K562 (cell line): ENCODE measurements around the gene RALB. TPM values are rescaled to one million over a fixed set of nuclear protein-coding genes. Genes with fewer than 3 reads are reported as not detected.

Experiments
- ARHGAP35 ChIP-seq: fragments of 450-650 bp; IDR thresholded peaks from 2 replicates; pipeline ENCODE4 v1.6.1; 2018; ENCODE audit not compliant: partially characterized antibody
- BRCA1 ChIP-seq, 2 experiments: fragments of 450-650 bp in 1 of 2; sonication (generic) in 1 of 2; formaldehyde crosslinking in 1 of 2; IDR thresholded peaks; 2 replicates each; pipeline versions ENCODE4 v1.5.0 to v1.6.1; 2017 to 2020; ENCODE audit warnings: mild to moderate bottlenecking in 1 of 2, missing genetic modification reagents in 1 of 2
- CC2D1A ChIP-seq: fragments of 450-650 bp; IDR thresholded peaks from 2 replicates; pipeline ENCODE4 v1.6.1; 2017; ENCODE audit warnings: mild to moderate bottlenecking
- CHD1 ChIP-seq: fragments of 200-600 bp; sonication (generic); IDR thresholded peaks from one replicate; pipeline ENCODE4 v1.6.1; 2012; ENCODE audit warnings: mild to moderate bottlenecking, moderate library complexity, low read length, inconsistent platforms
- CXXC5 ChIP-seq: fragments of 250-450 bp; sonication (Bioruptor Pico); IDR thresholded peaks from 2 replicates; pipeline ENCODE4 v1.8.0; 2022; ENCODE audit warnings: inconsistent platforms, mild to moderate bottlenecking, moderate library complexity
- GTF2A2 ChIP-seq: IDR thresholded peaks from 2 replicates; pipeline ENCODE4 v1.6.1; 2016; ENCODE audit warnings: mild to moderate bottlenecking, missing genetic modification characterization, missing compliant biosample characterization
- HDAC1 ChIP-seq, 2 experiments: fragments of 450-650 bp; IDR thresholded peaks; 2 replicates each; pipeline ENCODE4 v1.6.1; 2016 to 2017; ENCODE audit warnings: inconsistent platforms in 1 of 2, mild to moderate bottlenecking in 1 of 2, moderate library complexity in 1 of 2
- HNRNPK ChIP-seq: fragments of 200-400 bp; formaldehyde crosslinking; IDR thresholded peaks from one replicate; pipeline ENCODE4 v1.6.1; 2018; ENCODE audit warnings: mild to moderate bottlenecking, low read depth, low read length; ENCODE audit not compliant: poor library complexity, severe bottlenecking
- IRF2 ChIP-seq: sonication (generic); formaldehyde crosslinking; IDR thresholded peaks from 2 replicates; pipeline ENCODE4 v1.8.1; 2022; ENCODE audit warnings: mild to moderate bottlenecking, missing genetic modification reagents
- NELFE ChIP-seq: IDR thresholded peaks from 2 replicates; pipeline ENCODE4 v1.6.1; 2011; ENCODE audit warnings: mild to moderate bottlenecking; ENCODE audit not compliant: insufficient read depth, insufficient read length
- PTRF ChIP-seq: fragments of 450-650 bp; IDR thresholded peaks from 2 replicates; pipeline ENCODE4 v1.6.1; 2016; ENCODE audit warnings: mild to moderate bottlenecking, missing genetic modification characterization, missing compliant biosample characterization
- SP1 ChIP-seq: sonication (generic); formaldehyde crosslinking; IDR thresholded peaks from 2 replicates; pipeline ENCODE4 v1.8.1; 2022; ENCODE audit warnings: mild to moderate bottlenecking, missing genetic modification reagents
- SRSF3 ChIP-seq: fragments of 200-400 bp; formaldehyde crosslinking; IDR thresholded peaks from 2 replicates; pipeline ENCODE4 v1.6.1; 2016; ENCODE audit warnings: mild to moderate bottlenecking, low read length, moderate library complexity; ENCODE audit not compliant: insufficient read depth
- ZC3H11A ChIP-seq: IDR thresholded peaks from 2 replicates; pipeline ENCODE4 v1.6.1; 2012; ENCODE audit warnings: low read depth, low read length, improper control_type of control experiment
- ZNF197 ChIP-seq: fragments of 200-800 bp; sonication (Bioruptor generic); IDR thresholded peaks from 2 replicates; pipeline ENCODE4 v1.6.1; 2016; ENCODE audit warnings: low read depth, missing genetic modification characterization, missing compliant biosample characterization
- ZNF239 ChIP-seq: fragments of 250-450 bp; sonication (Bioruptor Pico); IDR thresholded peaks from 2 replicates; pipeline ENCODE4 v1.4.0; 2020; ENCODE audit warnings: mild to moderate bottlenecking
- ZNF584 ChIP-seq: fragments of 200-800 bp; sonication (Bioruptor generic); IDR thresholded peaks from 2 replicates; pipeline ENCODE4 v1.6.1; 2016; ENCODE audit warnings: low read depth, mild to moderate bottlenecking, missing genetic modification characterization, missing compliant biosample characterization
- ZNF695 ChIP-seq: fragments of 450-650 bp; formaldehyde crosslinking; IDR thresholded peaks from 2 replicates; pipeline ENCODE4 v1.4.0; 2020; ENCODE audit warnings: mild to moderate bottlenecking, moderate library complexity
- ZNF699 ChIP-seq: fragments of 250-450 bp; sonication (Bioruptor Pico); IDR thresholded peaks from 2 replicates; pipeline ENCODE4 v1.8.0; 2021; ENCODE audit warnings: mild to moderate bottlenecking, moderate library complexity; ENCODE audit not compliant: insufficient replicate concordance
- polyA plus RNA-seq, 8 experiments: library from polyadenylated mRNA; depleted of rRNA in 4 of 8; stranded (reverse) in 5 of 8; unstranded in 3 of 8; fragments of >200 nt; fragmentation: Nextera tagmentation in 2 of 8; fragmentation: Illumina TruSeq in 1 of 8; extraction: Ambion mirVana in 2 of 8; extraction: Trizol in 1 of 8; gene quantifications; 2 replicates each; pipeline versions ENCODE4 v1.2.1 to v1.2.3, GENCODE V29; 2011 to 2014; ENCODE audit warnings: inconsistent platforms in 1 of 8, missing spikeins in 1 of 8
- total RNA-seq, 7 experiments: library from RNA; depleted of rRNA in 6 of 7; stranded (reverse); fragments of >200 nt in 6 of 7; fragmentation: Illumina TruSeq in 2 of 7; extraction: Trizol in 2 of 7; gene quantifications; 2 replicates each; pipeline versions ENCODE4 v1.2.1 to v1.2.3, GENCODE V29; 2011 to 2021; ENCODE audit warnings: low replicate concordance in 1 of 7
- TF ChIP-seq, protein P1 (sequence below): fragments of 450-650 bp; formaldehyde crosslinking; IDR thresholded peaks from 2 replicates; pipeline ENCODE4 v1.4.0; 2020; ENCODE audit warnings: mild to moderate bottlenecking, moderate library complexity
- TF ChIP-seq, protein P2 (sequence below): fragments of 450-650 bp; formaldehyde crosslinking; IDR thresholded peaks from 2 replicates; pipeline ENCODE4 v1.4.0; 2022; ENCODE audit warnings: missing genetic modification characterization
- TF ChIP-seq, protein P3 (sequence below): fragments of 200-800 bp; sonication (Bioruptor generic); IDR thresholded peaks from 2 replicates; pipeline ENCODE4 v1.6.1; 2017; ENCODE audit warnings: missing genetic modification characterization, missing compliant biosample characterization
- TF ChIP-seq, protein P4 (sequence below): fragments of 250-450 bp; sonication (Bioruptor Pico); IDR thresholded peaks from 2 replicates; pipeline ENCODE4 v1.8.0; 2022; ENCODE audit warnings: inconsistent platforms

RALB gene
- total and polyA plus RNA-seq, 9 of the 15 experiments (the other 6 are each of a cell fraction or from before 2014, with no cell fraction given), result 14.8 to 65.6 (median 38.4) TPM

DNA sequence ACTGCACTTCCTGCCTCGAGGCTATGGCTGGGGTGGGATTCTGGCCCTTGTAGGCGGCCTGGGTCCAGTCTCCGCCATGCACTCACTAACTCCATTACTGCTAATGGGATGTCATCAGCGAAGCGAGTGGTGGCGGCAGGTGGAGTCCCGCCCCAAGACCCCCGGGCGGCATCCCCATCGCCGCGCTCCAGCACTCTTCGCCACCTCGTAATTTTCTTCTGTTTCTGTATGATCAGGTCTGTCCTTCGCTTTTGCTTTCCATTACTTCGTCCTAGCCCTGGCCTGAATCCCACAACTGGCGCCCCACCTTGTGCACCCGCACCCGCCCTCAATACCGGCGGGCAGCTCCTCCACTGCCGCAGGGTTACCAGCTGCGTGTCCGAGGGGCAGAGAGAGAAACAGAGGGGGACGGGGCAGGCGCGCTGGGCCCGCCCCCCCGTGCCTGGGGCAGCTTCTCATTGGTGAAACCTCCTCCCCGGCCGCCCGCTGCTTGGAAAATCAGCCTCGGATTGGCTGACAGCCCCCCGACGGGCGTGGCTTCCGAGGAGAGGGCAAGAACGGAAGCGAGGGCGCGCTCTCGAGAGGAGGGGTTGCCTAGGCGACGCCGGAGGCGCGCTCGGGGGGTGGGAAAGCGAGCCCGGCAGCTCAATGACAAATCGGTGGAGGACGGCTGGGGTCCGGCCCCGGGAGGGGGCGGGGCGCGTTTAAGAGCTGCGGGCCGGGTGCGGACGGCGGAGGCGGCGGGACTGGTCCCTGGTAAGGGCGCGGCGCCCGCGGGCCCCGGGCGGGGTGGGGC is at the start of gene RALB (continued):
- TF ChIP-seq, protein P1, sequence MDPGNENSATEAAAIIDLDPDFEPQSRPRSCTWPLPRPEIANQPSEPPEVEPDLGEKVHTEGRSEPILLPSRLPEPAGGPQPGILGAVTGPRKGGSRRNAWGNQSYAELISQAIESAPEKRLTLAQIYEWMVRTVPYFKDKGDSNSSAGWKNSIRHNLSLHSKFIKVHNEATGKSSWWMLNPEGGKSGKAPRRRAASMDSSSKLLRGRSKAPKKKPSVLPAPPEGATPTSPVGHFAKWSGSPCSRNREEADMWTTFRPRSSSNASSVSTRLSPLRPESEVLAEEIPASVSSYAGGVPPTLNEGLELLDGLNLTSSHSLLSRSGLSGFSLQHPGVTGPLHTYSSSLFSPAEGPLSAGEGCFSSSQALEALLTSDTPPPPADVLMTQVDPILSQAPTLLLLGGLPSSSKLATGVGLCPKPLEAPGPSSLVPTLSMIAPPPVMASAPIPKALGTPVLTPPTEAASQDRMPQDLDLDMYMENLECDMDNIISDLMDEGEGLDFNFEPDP (CRISPR knock-in tag), result 0 out of 2 replicates have a peak, but pooled peaks have one; percentile 37
- TF ChIP-seq, protein P2, sequence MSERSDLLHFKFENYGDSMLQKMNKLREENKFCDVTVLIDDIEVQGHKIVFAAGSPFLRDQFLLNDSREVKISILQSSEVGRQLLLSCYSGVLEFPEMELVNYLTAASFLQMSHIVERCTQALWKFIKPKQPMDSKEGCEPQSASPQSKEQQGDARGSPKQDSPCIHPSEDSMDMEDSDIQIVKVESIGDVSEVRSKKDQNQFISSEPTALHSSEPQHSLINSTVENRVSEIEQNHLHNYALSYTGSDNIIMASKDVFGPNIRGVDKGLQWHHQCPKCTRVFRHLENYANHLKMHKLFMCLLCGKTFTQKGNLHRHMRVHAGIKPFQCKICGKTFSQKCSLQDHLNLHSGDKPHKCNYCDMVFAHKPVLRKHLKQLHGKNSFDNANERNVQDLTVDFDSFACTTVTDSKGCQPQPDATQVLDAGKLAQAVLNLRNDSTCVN, result 0 out of 2 replicates have a peak, but pooled peaks have one; percentile 62
- TF ChIP-seq ARHGAP35 (peak; percentile 17), ZNF695 (CRISPR knock-in tag) (no peak), PTRF (tag) (no peak), ZNF699 (CRISPR knock-in tag) (no peak), CHD1 (no peak), GTF2A2 (tag) (no peak), CXXC5 (CRISPR knock-in tag) (peak; percentile 66; the same call in 1 of the 2 replicates), ZNF197 (CRISPR knock-in tag) (0 out of 2 replicates have a peak, but pooled peaks have one; percentile 15), NELFE (no peak), SRSF3 (no peak), CC2D1A (no peak), ZC3H11A (no peak), IRF2 (CRISPR knock-in tag) (no peak), SP1 (CRISPR knock-in tag) (peak; percentile 80), ZNF584 (CRISPR knock-in tag) (no peak; the same call in 1 of the 2 replicates), HDAC1 (IDR thresholded peaks at IDR 0.05) (no peak), BRCA1 (IDR thresholded peaks at IDR 0.05) (no peak), BRCA1 (CRISPR knock-in tag; IDR thresholded peaks at IDR 0.05) (no peak), ZNF239 (no peak), HNRNPK (no peak)
- TF ChIP-seq, protein P3, sequence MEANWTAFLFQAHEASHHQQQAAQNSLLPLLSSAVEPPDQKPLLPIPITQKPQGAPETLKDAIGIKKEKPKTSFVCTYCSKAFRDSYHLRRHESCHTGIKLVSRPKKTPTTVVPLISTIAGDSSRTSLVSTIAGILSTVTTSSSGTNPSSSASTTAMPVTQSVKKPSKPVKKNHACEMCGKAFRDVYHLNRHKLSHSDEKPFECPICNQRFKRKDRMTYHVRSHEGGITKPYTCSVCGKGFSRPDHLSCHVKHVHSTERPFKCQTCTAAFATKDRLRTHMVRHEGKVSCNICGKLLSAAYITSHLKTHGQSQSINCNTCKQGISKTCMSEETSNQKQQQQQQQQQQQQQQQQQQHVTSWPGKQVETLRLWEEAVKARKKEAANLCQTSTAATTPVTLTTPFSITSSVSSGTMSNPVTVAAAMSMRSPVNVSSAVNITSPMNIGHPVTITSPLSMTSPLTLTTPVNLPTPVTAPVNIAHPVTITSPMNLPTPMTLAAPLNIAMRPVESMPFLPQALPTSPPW, result peak; percentile 94
- TF ChIP-seq, protein P4, sequence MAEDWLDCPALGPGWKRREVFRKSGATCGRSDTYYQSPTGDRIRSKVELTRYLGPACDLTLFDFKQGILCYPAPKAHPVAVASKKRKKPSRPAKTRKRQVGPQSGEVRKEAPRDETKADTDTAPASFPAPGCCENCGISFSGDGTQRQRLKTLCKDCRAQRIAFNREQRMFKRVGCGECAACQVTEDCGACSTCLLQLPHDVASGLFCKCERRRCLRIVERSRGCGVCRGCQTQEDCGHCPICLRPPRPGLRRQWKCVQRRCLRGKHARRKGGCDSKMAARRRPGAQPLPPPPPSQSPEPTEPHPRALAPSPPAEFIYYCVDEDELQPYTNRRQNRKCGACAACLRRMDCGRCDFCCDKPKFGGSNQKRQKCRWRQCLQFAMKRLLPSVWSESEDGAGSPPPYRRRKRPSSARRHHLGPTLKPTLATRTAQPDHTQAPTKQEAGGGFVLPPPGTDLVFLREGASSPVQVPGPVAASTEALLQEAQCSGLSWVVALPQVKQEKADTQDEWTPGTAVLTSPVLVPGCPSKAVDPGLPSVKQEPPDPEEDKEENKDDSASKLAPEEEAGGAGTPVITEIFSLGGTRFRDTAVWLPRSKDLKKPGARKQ, result no peak
